ENCODE data around the gene CORO2B. TPM values are rescaled to one million over a fixed set of nuclear protein-coding genes. Genes with fewer than 3 reads are reported as not detected.

Gene CORO2B
- total and polyA plus RNA-seq, 2 of the 4 experiments (the other 2 are of a cell fraction) = 9.3 to 39.3 TPM

DNA sequence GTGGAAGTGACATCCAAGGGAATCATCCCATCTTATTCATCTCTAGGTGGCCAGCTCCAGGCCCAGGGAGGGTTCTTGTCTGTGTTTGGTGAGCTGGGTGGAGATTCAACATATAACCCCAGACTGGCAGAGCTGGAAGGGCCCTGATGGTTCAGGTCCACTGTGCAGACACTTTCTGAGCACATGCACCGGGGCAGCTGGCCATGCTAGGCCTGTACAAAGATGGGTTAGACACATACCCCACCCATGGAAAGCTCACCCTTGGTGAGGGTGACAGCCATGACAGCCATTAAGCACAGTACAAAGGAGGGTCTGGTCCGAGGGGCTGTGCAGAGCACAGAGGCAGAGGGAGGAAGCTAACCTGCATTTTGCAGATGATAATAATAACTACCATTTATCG is 100.4 kb downstream of the CORO2B start:
- Histone ChIP-seq H3K4me3 (ENCODE audit: insufficient read depth, low read depth, low read length) (no peak overlapping the region), H3K4ac (ENCODE audit: low read depth, low read length) (no peak overlapping the region), H4K8ac (ENCODE audit: low read depth in 2 of 2, low read length in 2 of 2) (no peak overlapping the region), H3K36me3 (ENCODE audit: control insufficient read depth, insufficient read depth, low read length) (no peaks in the 10 kb centered on the region), H3K56ac (ENCODE audit: extremely low read depth, insufficient read depth, low read length) (no peak overlapping the region), H3K9ac (ENCODE audit: low read depth, low read length) (no peak overlapping the region), H2BK20ac (ENCODE audit: low read depth, low read length) (no peak overlapping the region), H2BK15ac (ENCODE audit: low read depth, low read length) (no peak overlapping the region), H2BK5ac (ENCODE audit: low read depth, low read length, poor library complexity, severe bottlenecking) (no peak overlapping the region), H4K91ac (ENCODE audit: insufficient read depth, low read depth, low read length) (no peak overlapping the region), H2AK5ac (ENCODE audit: low read depth, low read length) (no peak overlapping the region), H3K9me3 (ENCODE audit: control insufficient read depth, insufficient read depth, low read length) (no peaks in the 10 kb centered on the region), H3K4me1 (ENCODE audit: control insufficient read depth, insufficient read depth, low read length) (no peaks in the 10 kb centered on the region), H2BK120ac (ENCODE audit: low read depth, low read length) (no peak overlapping the region), H3K18ac (ENCODE audit: low read depth, low read length) (no peak overlapping the region), H4K20me1 (ENCODE audit: insufficient read depth, low read length) (peaks cover 3% of the 10 kb centered on the region; the same call in 1 of the 2 replicates), H3K14ac (replicated peaks; ENCODE audit: low read depth, low read length) (no peak overlapping the region), H3K79me1 (ENCODE audit: low read depth in 1 of 2, low read length in 2 of 2) (no peaks in the 10 kb centered on the region; a peak in 1 of 4 replicates), H2AFZ (replicated peaks; ENCODE audit: low read length, poor library complexity) (no peak overlapping the region), H3K27me3 (ENCODE audit: control insufficient read depth, insufficient read depth, low read length) (no peaks in the 10 kb centered on the region), H3K9me1 (ENCODE audit: insufficient read depth, low read length) (peaks cover 4% of the 10 kb centered on the region; the same call in 1 of the 2 replicates), H3K27ac (ENCODE audit: insufficient read depth, low read length) (no peak overlapping the region), H3K4me2 (ENCODE audit: low read depth, low read length) (no peak overlapping the region), H4K5ac (ENCODE audit: low read depth, low read length) (no peak overlapping the region), H3K23ac (ENCODE audit: low read depth, low read length) (no peak overlapping the region), H2AK9ac (replicated peaks; ENCODE audit: low read depth, low read length, poor library complexity) (no peak overlapping the region)
- dilution Hi-C loops (cut with HindIII; ENCODE audit: low sequenced_read_pairs, unreplicated experiment) (no loop called here), in situ Hi-C loops (cut with MboI; ENCODE audit: low sequenced_read_pairs) (no loop called here), intact Hi-C loops (cut with micrococcal nuclease) (no loop called here)
- BruUV-seq (replicated peaks) = no TSS peak
- no peak for ATAC-seq (ENCODE audit: low read depth)
- CTCF ChIA-PET = no interaction called here
- WGBS, 2 experiments (ENCODE audit: extremely low coverage in 2 of 2, insufficient read length in 1 of 2) = no CpG with 5 or more reads among the region's 3 CpGs
- POLR2A ChIA-PET (ENCODE audit: unreplicated experiment) = no interaction called here
- TF ChIP-seq, protein P1, sequence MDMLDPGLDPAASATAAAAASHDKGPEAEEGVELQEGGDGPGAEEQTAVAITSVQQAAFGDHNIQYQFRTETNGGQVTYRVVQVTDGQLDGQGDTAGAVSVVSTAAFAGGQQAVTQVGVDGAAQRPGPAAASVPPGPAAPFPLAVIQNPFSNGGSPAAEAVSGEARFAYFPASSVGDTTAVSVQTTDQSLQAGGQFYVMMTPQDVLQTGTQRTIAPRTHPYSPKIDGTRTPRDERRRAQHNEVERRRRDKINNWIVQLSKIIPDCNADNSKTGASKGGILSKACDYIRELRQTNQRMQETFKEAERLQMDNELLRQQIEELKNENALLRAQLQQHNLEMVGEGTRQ (IDR thresholded peaks at IDR 0.05; ENCODE audit: low read depth, low read length) = no peak
- TF ChIP-seq RFX5 (IDR thresholded peaks at IDR 0.05; ENCODE audit: low read depth, low read length) (no peak), MXI1 (IDR thresholded peaks at IDR 0.05; ENCODE audit: borderline replicate concordance, low read depth, low read length) (no peak), RAD21 (IDR thresholded peaks at IDR 0.05; ENCODE audit: low read length) (no peak), FOS (IDR thresholded peaks at IDR 0.05; ENCODE audit: low read depth, low read length) (no peak), BHLHE40 (IDR thresholded peaks at IDR 0.05; ENCODE audit: low read depth, low read length) (no peak), RCOR1 (IDR thresholded peaks at IDR 0.05; ENCODE audit: insufficient replicate concordance, low read length) (no peak), CHD1 (IDR thresholded peaks at IDR 0.05; ENCODE audit: low read depth, low read length) (no peak), CTCF (conservative IDR thresholded peaks at IDR 0.05; ENCODE audit: low read depth, low read length) (no peak), CEBPB (IDR thresholded peaks at IDR 0.05; ENCODE audit: low read depth, low read length) (no peak), MAZ (IDR thresholded peaks at IDR 0.05; ENCODE audit: borderline replicate concordance, low read depth, low read length) (no peak), NFE2L2 (IDR thresholded peaks at IDR 0.05; ENCODE audit: low read depth, low read length) (no peak), MAFK (IDR thresholded peaks at IDR 0.05; ENCODE audit: low read depth, low read length) (no peak), SMC3 (IDR thresholded peaks at IDR 0.05; ENCODE audit: low read depth, low read length) (no peak)
- TF ChIP-seq, protein P2, sequence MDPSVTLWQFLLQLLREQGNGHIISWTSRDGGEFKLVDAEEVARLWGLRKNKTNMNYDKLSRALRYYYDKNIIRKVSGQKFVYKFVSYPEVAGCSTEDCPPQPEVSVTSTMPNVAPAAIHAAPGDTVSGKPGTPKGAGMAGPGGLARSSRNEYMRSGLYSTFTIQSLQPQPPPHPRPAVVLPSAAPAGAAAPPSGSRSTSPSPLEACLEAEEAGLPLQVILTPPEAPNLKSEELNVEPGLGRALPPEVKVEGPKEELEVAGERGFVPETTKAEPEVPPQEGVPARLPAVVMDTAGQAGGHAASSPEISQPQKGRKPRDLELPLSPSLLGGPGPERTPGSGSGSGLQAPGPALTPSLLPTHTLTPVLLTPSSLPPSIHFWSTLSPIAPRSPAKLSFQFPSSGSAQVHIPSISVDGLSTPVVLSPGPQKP (IDR thresholded peaks at IDR 0.05; ENCODE audit: borderline replicate concordance, low read depth, low read length) = no peak
- DNase-seq = no peak
